ENCODE results near the gene CLSTN2. TPM values are rescaled to one million over a fixed set of nuclear protein-coding genes. Genes with fewer than 3 reads are reported as not detected.

Gene CLSTN2
- total and polyA plus RNA-seq, 4 donors: 0.13 to 20.6 (median 9.1) TPM

- Histone ChIP-seq H3K36me3 (ENCODE audit: control insufficient read depth in 1 of 2, insufficient read depth in 2 of 2, low read length in 1 of 2) (no peaks in the 10 kb centered on the region), H3K4me3 (ENCODE audit: low read length in 2 of 2) (no peak overlapping the region), H3K4me1 (ENCODE audit: control insufficient read depth in 1 of 2, insufficient read depth in 2 of 2, low read length in 2 of 2) (peaks cover 0 to 13% of the 10 kb centered on the region in 2 donors), H3K27ac (ENCODE audit: low read depth in 1 of 2, low read length in 2 of 2) (no peak overlapping the region), H3K27me3 (ENCODE audit: control insufficient read depth in 1 of 2, insufficient read depth in 2 of 2, low read length in 1 of 2) (no peaks in the 10 kb centered on the region), H3K9me3 (ENCODE audit: control insufficient read depth, low read length) (no peaks in the 10 kb centered on the region)
- intact Hi-C loops (cut with DNase I): no loop called here
- no peak for ATAC-seq (ENCODE audit: low FRiP score)
- WGBS, 2 donors: 83 to 86% methylated on average over 1 of the region's 1 CpG
- no peak for DNase-seq
These were observed 255.0 kb downstream of the CLSTN2 start for GRCh38 chr3:140189976-140190375.

GRCh38 chr3:140196970-140197369 is 262.0 kb downstream of the CLSTN2 start:
- no peaks in the 10 kb centered on the region for H3K4me1 ChIP-seq (ENCODE audit: control insufficient read depth in 1 of 2, insufficient read depth in 2 of 2, low read length in 2 of 2)
- ATAC-seq (ENCODE audit: low FRiP score): no peak
- H3K4me3 ChIP-seq (ENCODE audit: low read length in 2 of 2): no peak overlapping the region
- no peak overlapping the region for H3K27ac ChIP-seq (ENCODE audit: low read depth in 1 of 2, low read length in 2 of 2)
- H3K9me3 ChIP-seq (ENCODE audit: control insufficient read depth, low read length): no peaks in the 10 kb centered on the region
- H3K36me3 ChIP-seq (ENCODE audit: control insufficient read depth in 1 of 2, insufficient read depth in 2 of 2, low read length in 1 of 2): no peaks in the 10 kb centered on the region
- no peak for DNase-seq
- intact Hi-C loops (cut with DNase I): no loop called here
- no peaks in the 10 kb centered on the region for H3K27me3 ChIP-seq (ENCODE audit: control insufficient read depth in 1 of 2, insufficient read depth in 2 of 2, low read length in 1 of 2)

- intact Hi-C loops (cut with DNase I): no loop called here
- 14 to 23% methylated on average over 2 of the region's 2 CpGs for WGBS, 2 donors
- Histone ChIP-seq H3K27me3 (ENCODE audit: control insufficient read depth in 1 of 2, insufficient read depth in 2 of 2, low read length in 1 of 2) (no peaks in the 10 kb centered on the region), H3K36me3 (ENCODE audit: control insufficient read depth in 1 of 2, insufficient read depth in 2 of 2, low read length in 1 of 2) (no peaks in the 10 kb centered on the region), H3K4me3 (ENCODE audit: low read length in 2 of 2) (no peak overlapping the region), H3K9me3 (ENCODE audit: control insufficient read depth, low read length) (no peaks in the 10 kb centered on the region), H3K4me1 (ENCODE audit: control insufficient read depth in 1 of 2, insufficient read depth in 2 of 2, low read length in 2 of 2) (no peaks in the 10 kb centered on the region), H3K27ac (ENCODE audit: low read depth in 1 of 2, low read length in 2 of 2) (no peak overlapping the region)
- no peak for ATAC-seq (ENCODE audit: low FRiP score)
- no peak for DNase-seq
These were observed 263.3 kb downstream of the CLSTN2 start for GRCh38 chr3:140198242-140198641.

- Histone ChIP-seq H3K27me3 (ENCODE audit: control insufficient read depth in 1 of 2, insufficient read depth in 2 of 2, low read length in 1 of 2) (no peaks in the 10 kb centered on the region), H3K36me3 (ENCODE audit: control insufficient read depth in 1 of 2, insufficient read depth in 2 of 2, low read length in 1 of 2) (no peaks in the 10 kb centered on the region), H3K9me3 (ENCODE audit: control insufficient read depth, low read length) (no peaks in the 10 kb centered on the region), H3K4me1 (ENCODE audit: control insufficient read depth in 1 of 2, insufficient read depth in 2 of 2, low read length in 2 of 2) (no peaks in the 10 kb centered on the region), H3K27ac (ENCODE audit: low read depth in 1 of 2, low read length in 2 of 2) (no peak overlapping the region), H3K4me3 (ENCODE audit: low read length in 2 of 2) (no peak overlapping the region)
- DNase-seq: no peak
- 62% methylated on average over 2 of the region's 2 CpGs for WGBS, 2 donors
- no peak for ATAC-seq (ENCODE audit: low FRiP score)
- intact Hi-C loops (cut with DNase I): no loop called here
These were observed 264.0 kb downstream of the CLSTN2 start for GRCh38 chr3:140199008-140199407.

- Histone ChIP-seq H3K4me3 (ENCODE audit: low read length in 2 of 2) (no peak overlapping the region), H3K36me3 (ENCODE audit: control insufficient read depth in 1 of 2, insufficient read depth in 2 of 2, low read length in 1 of 2) (peaks cover 0 to 1% of the 10 kb centered on the region in 2 donors), H3K27ac (ENCODE audit: low read depth in 1 of 2, low read length in 2 of 2) (no peak overlapping the region), H3K9me3 (ENCODE audit: control insufficient read depth, low read length) (no peaks in the 10 kb centered on the region), H3K4me1 (ENCODE audit: control insufficient read depth in 1 of 2, insufficient read depth in 2 of 2, low read length in 2 of 2) (no peaks in the 10 kb centered on the region), H3K27me3 (ENCODE audit: control insufficient read depth in 1 of 2, insufficient read depth in 2 of 2, low read length in 1 of 2) (no peaks in the 10 kb centered on the region)
- WGBS, 2 donors: 71 to 80% methylated on average over 2 of the region's 2 CpGs
- DNase-seq (no peak), ATAC-seq (ENCODE audit: low FRiP score) (no peak)
- intact Hi-C loops (cut with DNase I): no loop called here
These were observed 264.8 kb downstream of the CLSTN2 start for GRCh38 chr3:140199743-140200142.

GRCh38 chr3:140203510-140203909 is 268.5 kb downstream of the CLSTN2 start:
- Histone ChIP-seq H3K36me3 (ENCODE audit: control insufficient read depth in 1 of 2, insufficient read depth in 2 of 2, low read length in 1 of 2) (peaks cover 0 to 1% of the 10 kb centered on the region in 2 donors), H3K27me3 (ENCODE audit: control insufficient read depth in 1 of 2, insufficient read depth in 2 of 2, low read length in 1 of 2) (no peaks in the 10 kb centered on the region), H3K4me3 (ENCODE audit: low read length in 2 of 2) (no peak overlapping the region), H3K27ac (ENCODE audit: low read depth in 1 of 2, low read length in 2 of 2) (no peak overlapping the region), H3K4me1 (ENCODE audit: control insufficient read depth in 1 of 2, insufficient read depth in 2 of 2, low read length in 2 of 2) (no peaks in the 10 kb centered on the region), H3K9me3 (ENCODE audit: control insufficient read depth, low read length) (no peaks in the 10 kb centered on the region)
- intact Hi-C loops (cut with DNase I): no loop called here
- DNase-seq (no peak), ATAC-seq (ENCODE audit: low FRiP score) (no peak)
- 62 to 66% methylated on average over 4 of the region's 4 CpGs for WGBS, 2 donors

GRCh38 chr3:140204271-140204984 is 269.4 kb downstream of the CLSTN2 start:
- Histone ChIP-seq H3K36me3 (ENCODE audit: control insufficient read depth in 1 of 2, insufficient read depth in 2 of 2, low read length in 1 of 2) (peaks cover 0 to 1% of the 10 kb centered on the region in 2 donors), H3K27ac (ENCODE audit: low read depth in 1 of 2, low read length in 2 of 2) (no peak overlapping the region), H3K4me3 (ENCODE audit: low read length in 2 of 2) (no peak overlapping the region), H3K4me1 (ENCODE audit: control insufficient read depth in 1 of 2, insufficient read depth in 2 of 2, low read length in 2 of 2) (no peaks in the 10 kb centered on the region), H3K9me3 (ENCODE audit: control insufficient read depth, low read length) (no peaks in the 10 kb centered on the region), H3K27me3 (ENCODE audit: control insufficient read depth in 1 of 2, insufficient read depth in 2 of 2, low read length in 1 of 2) (no peaks in the 10 kb centered on the region)
- ATAC-seq (ENCODE audit: low FRiP score): no peak
- WGBS, 2 donors: 70 to 73% methylated on average over 5 of the region's 5 CpGs
- intact Hi-C loops (cut with DNase I): no loop called here
- DNase-seq: no peak

GRCh38 chr3:140205598-140205997 is 270.6 kb downstream of the CLSTN2 start:
- no peak for ATAC-seq (ENCODE audit: low FRiP score)
- H3K4me1 ChIP-seq (ENCODE audit: control insufficient read depth in 1 of 2, insufficient read depth in 2 of 2, low read length in 2 of 2): no peaks in the 10 kb centered on the region
- H3K9me3 ChIP-seq (ENCODE audit: control insufficient read depth, low read length): no peaks in the 10 kb centered on the region
- H3K4me3 ChIP-seq (ENCODE audit: low read length in 2 of 2): no peak overlapping the region
- WGBS, 2 donors: 83 to 84% methylated on average over 4 of the region's 4 CpGs
- H3K27me3 ChIP-seq (ENCODE audit: control insufficient read depth in 1 of 2, insufficient read depth in 2 of 2, low read length in 1 of 2): no peaks in the 10 kb centered on the region
- DNase-seq: no peak
- intact Hi-C loops (cut with DNase I): no loop called here
- H3K36me3 ChIP-seq (ENCODE audit: control insufficient read depth in 1 of 2, insufficient read depth in 2 of 2, low read length in 1 of 2): peaks cover 0 to 1% of the 10 kb centered on the region in 2 donors
- no peak overlapping the region for H3K27ac ChIP-seq (ENCODE audit: low read depth in 1 of 2, low read length in 2 of 2)

GRCh38 chr3:140206196-140207040 is 271.4 kb downstream of the CLSTN2 start:
- no peaks in the 10 kb centered on the region for H3K9me3 ChIP-seq (ENCODE audit: control insufficient read depth, low read length)
- H3K4me3 ChIP-seq (ENCODE audit: low read length in 2 of 2): no peak overlapping the region
- H3K36me3 ChIP-seq (ENCODE audit: control insufficient read depth in 1 of 2, insufficient read depth in 2 of 2, low read length in 1 of 2): peaks cover 0 to 1% of the 10 kb centered on the region in 2 donors
- no peak overlapping the region for H3K27ac ChIP-seq (ENCODE audit: low read depth in 1 of 2, low read length in 2 of 2)
- no peaks in the 10 kb centered on the region for H3K27me3 ChIP-seq (ENCODE audit: control insufficient read depth in 1 of 2, insufficient read depth in 2 of 2, low read length in 1 of 2)
- ATAC-seq (ENCODE audit: low FRiP score) (no peak), DNase-seq (no peak)
- H3K4me1 ChIP-seq (ENCODE audit: control insufficient read depth in 1 of 2, insufficient read depth in 2 of 2, low read length in 2 of 2): no peaks in the 10 kb centered on the region
- intact Hi-C loops (cut with DNase I): no loop called here
- WGBS, 2 donors: 27 to 38% methylated on average over 4 of the region's 4 CpGs
